Activated T-helper 17 cell treated with anti-CD3 and anti-CD28 coated beads, Interleukin-2, amount 50 U/mL, for 72 hours (primary cell): ENCODE measurements around the gene CFAP161. TPM values are rescaled to one million over a fixed set of nuclear protein-coding genes. Genes with fewer than 3 reads are reported as not detected.
"Not testable (repeated sequence)": the region's sequence is repeated elsewhere in the genome, so short reads cannot be mapped to it uniquely, and the experiment has no call there.

Source experiments
- ATAC-seq: fragments of 150-1000 bp; cut with Tn5 transposase; replicated peaks from 2 replicates; pipeline ENCODE4 v1.10.0; 2021; ENCODE audit warnings: mild to moderate bottlenecking, moderate library complexity
- H3K27ac Mint-ChIP-seq: one replicate; pipeline ENCODE4 v1.8.0; 2022; ENCODE audit warnings: mixed read lengths
- H3K27me3 Mint-ChIP-seq: one replicate; pipeline ENCODE4 v1.8.0; 2022; ENCODE audit warnings: mixed read lengths
- H3K36me3 Mint-ChIP-seq: one replicate; pipeline ENCODE4 v1.8.0; 2022; ENCODE audit warnings: low read depth, mild to moderate bottlenecking, mixed read lengths
- H3K4me1 Mint-ChIP-seq: one replicate; pipeline ENCODE4 v1.8.0; 2022; ENCODE audit warnings: mixed read lengths
- H3K4me3 Mint-ChIP-seq: one replicate; pipeline ENCODE4 v1.8.0; 2022; ENCODE audit warnings: mild to moderate bottlenecking, mixed read lengths
- H3K9me3 Mint-ChIP-seq: one replicate; pipeline ENCODE4 v1.8.0; 2022; ENCODE audit warnings: mixed read lengths
- total RNA-seq, 2 donors: library from RNA; stranded (reverse); gene quantifications; one replicate each; pipeline ENCODE4 v1.2.3, GENCODE V29; 2022

The CFAP161 gene
- total RNA-seq, 2 donors from 2014 or later: 0.15 TPM; not detected in 1

DNA sequence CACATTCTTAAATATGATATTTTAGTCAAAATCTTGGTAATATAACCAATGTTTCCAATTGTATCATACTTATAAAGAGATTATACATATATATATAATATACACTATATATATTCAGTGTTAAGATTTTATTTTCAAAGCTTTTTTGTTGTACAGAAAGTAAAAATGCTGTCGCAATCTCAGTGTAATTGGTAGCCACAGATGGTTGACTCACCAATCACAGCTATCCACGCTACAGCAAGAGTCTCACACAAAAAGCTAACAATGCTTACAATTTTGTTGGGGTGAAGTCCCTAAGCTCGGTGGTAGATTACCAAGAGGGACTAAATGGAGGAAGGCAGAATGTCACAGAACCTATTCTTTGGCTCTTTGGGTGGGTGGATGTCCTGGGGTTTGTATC, 16.9 kb upstream of the CFAP161 start:
- Mint-ChIP-seq H3K27me3 (peaks cover 29% of the 10 kb centered on the region), H3K9me3 (no peaks in the 10 kb centered on the region), H3K4me1 (no peaks in the 10 kb centered on the region), H3K4me3 (no peak overlapping the region), H3K36me3 (no peaks in the 10 kb centered on the region), H3K27ac (no peak overlapping the region)
- no peak for ATAC-seq

DNA sequence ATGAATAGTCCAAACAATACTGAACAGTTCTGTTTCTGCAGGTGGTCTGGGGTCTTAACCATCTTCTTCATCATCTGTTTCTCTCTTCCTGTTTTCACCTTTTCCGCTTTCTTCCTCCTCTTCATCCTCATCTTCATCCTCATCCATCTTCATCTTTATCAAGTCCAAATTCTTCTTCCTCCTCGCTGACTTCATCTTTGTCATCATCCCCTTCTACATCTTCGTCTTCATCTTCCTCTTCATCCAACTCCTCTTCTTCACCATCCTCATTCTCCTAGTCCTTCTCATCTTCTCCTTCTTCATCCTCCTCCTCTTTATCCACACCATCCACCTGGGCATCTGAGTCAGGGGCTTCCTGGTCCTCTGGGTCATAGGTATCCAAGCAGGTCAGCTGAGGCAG, 16.5 kb upstream of the CFAP161 start:
- Mint-ChIP-seq H3K4me3 (no peak overlapping the region), H3K27me3 (peaks cover 30% of the 10 kb centered on the region), H3K27ac (no peak overlapping the region), H3K4me1 (no peaks in the 10 kb centered on the region), H3K36me3 (no peaks in the 10 kb centered on the region), H3K9me3 (no peaks in the 10 kb centered on the region)
- no peak for ATAC-seq

- Mint-ChIP-seq H3K9me3 (no peaks in the 10 kb centered on the region), H3K27ac (no peak overlapping the region), H3K4me1 (no peaks in the 10 kb centered on the region), H3K4me3 (no peak overlapping the region), H3K36me3 (no peaks in the 10 kb centered on the region), H3K27me3 (peaks cover 36% of the 10 kb centered on the region)
- no peak for ATAC-seq
Observed at GRCh38 chr15:81118361-81118760, 15.7 kb upstream of the CFAP161 start.

GRCh38 chr15:81120069-81120468, 14.0 kb upstream of the CFAP161 start:
- ATAC-seq: no peak
- Mint-ChIP-seq H3K4me3 (no peak overlapping the region), H3K9me3 (no peaks in the 10 kb centered on the region), H3K27ac (no peak overlapping the region), H3K36me3 (no peaks in the 10 kb centered on the region), H3K4me1 (no peaks in the 10 kb centered on the region), H3K27me3 (peaks cover 38% of the 10 kb centered on the region)

- Mint-ChIP-seq H3K4me3 (no peak overlapping the region), H3K27ac (no peak overlapping the region), H3K36me3 (no peaks in the 10 kb centered on the region), H3K27me3 (peaks cover 46% of the 10 kb centered on the region), H3K9me3 (no peaks in the 10 kb centered on the region), H3K4me1 (no peaks in the 10 kb centered on the region)
- no peak for ATAC-seq
Observed at GRCh38 chr15:81126892-81127291, 7.2 kb upstream of the CFAP161 start.

- H3K27ac Mint-ChIP-seq, H3K9me3 Mint-ChIP-seq, H3K4me3 Mint-ChIP-seq, ATAC-seq, H3K36me3 Mint-ChIP-seq, H3K4me1 Mint-ChIP-seq: not testable (repeated sequence)
- peaks cover 22% of the 10 kb centered on the region for H3K27me3 Mint-ChIP-seq
Observed at GRCh38 chr15:81141478-81141877, 7.4 kb downstream of the CFAP161 start.

DNA sequence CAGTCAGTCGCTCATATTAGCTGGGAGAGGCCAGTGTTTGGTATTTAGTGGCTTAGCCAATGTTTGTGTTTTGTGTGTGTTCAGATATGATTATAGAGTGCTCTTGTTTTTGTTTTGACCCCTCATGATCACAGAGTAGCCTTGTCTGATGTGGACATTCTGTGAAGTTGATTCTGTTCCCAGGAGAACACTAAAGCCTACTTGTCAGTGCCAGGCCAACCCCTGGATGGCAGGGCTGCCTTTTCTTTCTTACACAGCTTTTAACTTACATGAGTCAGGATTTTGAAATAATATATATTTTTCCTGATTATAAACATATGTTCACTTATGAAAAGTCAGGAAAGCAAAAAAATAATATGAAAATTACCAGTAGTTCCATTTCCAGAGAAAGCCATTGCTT, 11.9 kb downstream of the CFAP161 start:
- Mint-ChIP-seq H3K4me1 (no peaks in the 10 kb centered on the region), H3K9me3 (no peaks in the 10 kb centered on the region), H3K36me3 (no peaks in the 10 kb centered on the region), H3K27ac (no peak overlapping the region), H3K4me3 (no peak overlapping the region), H3K27me3 (peaks cover 10% of the 10 kb centered on the region)
- ATAC-seq: no peak

GRCh38 chr15:81146466-81146865, 12.4 kb downstream of the CFAP161 start:
- no peak overlapping the region for H3K27ac Mint-ChIP-seq

DNA sequence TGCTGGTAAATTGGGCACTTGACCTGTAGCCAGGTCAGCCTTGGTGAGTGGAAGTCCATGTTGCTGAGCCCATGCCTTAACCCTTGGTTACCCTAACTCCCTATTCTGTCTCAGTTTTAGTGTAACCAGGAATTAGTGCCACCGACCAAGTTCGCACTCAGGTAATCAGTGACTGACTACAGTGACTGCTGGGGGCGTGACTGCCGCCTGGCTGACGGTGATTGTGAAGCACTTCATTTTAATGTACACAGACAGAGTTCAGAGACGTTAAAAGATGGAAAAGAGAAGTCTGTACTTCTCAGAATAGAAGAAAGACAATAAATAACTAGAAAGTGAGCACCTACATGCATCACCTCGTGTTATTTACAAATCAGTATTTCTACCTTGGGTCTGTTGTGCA, 17.3 kb downstream of the CFAP161 start:
- ATAC-seq: no peak
- Mint-ChIP-seq H3K9me3 (no peaks in the 10 kb centered on the region), H3K27me3 (no peaks in the 10 kb centered on the region), H3K4me3 (no peak overlapping the region), H3K4me1 (no peaks in the 10 kb centered on the region), H3K36me3 (no peaks in the 10 kb centered on the region), H3K27ac (no peak overlapping the region)

More at GRCh38 chr15:81146466-81146865, 12.4 kb downstream of the CFAP161 start:
- Mint-ChIP-seq H3K9me3 (no peaks in the 10 kb centered on the region), H3K36me3 (no peaks in the 10 kb centered on the region), H3K27me3 (peaks cover 10% of the 10 kb centered on the region), H3K4me3 (no peak overlapping the region), H3K4me1 (no peaks in the 10 kb centered on the region)
- no peak for ATAC-seq

DNA sequence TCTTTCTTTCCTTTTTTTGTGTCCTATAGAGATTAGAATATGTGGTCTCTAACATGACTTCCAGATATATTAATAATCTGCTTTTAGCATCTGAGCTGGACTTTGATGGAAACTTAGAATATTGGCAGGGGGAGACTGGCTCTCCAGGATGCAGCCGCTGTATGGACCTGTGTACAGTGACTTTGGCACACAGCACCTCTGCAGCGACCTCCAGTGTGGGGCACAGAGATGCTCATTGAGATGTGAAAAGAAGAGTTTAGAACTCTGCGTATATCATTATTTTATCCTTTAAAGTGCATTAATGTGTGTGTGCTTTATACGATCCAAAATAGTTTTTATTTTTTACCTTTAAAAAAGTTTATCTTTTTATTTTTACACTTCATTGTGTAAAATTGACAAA, 18.3 kb downstream of the CFAP161 start:
- no peaks in the 10 kb centered on the region for H3K4me1 Mint-ChIP-seq
- no peak for ATAC-seq
- H3K9me3 Mint-ChIP-seq: no peaks in the 10 kb centered on the region
- H3K27ac Mint-ChIP-seq: no peak overlapping the region
- H3K27me3 Mint-ChIP-seq: no peaks in the 10 kb centered on the region
- no peaks in the 10 kb centered on the region for H3K36me3 Mint-ChIP-seq
- H3K4me3 Mint-ChIP-seq: no peak overlapping the region

DNA sequence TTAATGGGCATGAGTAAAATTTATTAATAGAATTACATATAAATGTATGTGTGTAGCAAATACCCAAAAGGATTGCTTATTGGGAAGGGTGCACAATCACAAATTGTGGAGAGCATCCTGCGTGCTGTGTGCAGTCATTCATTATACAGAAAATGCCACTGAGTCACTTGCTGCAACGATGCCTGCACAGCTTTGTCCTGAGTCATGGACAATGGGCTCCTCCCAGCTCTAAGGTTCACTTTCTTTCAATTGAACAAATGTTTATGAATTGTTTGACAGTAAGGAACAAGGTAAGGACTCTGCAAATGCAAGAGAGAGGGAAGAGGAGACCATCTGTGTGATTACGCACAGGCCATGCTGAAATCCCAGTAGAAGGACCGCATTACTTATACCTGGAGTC, 18.7 kb downstream of the CFAP161 start:
- Mint-ChIP-seq H3K27me3 (no peaks in the 10 kb centered on the region), H3K36me3 (no peaks in the 10 kb centered on the region), H3K9me3 (no peaks in the 10 kb centered on the region), H3K4me1 (no peaks in the 10 kb centered on the region), H3K4me3 (no peak overlapping the region), H3K27ac (no peak overlapping the region)
- ATAC-seq: no peak

- H3K27me3 Mint-ChIP-seq: no peaks in the 10 kb centered on the region
- H3K9me3 Mint-ChIP-seq: no peaks in the 10 kb centered on the region
- no peak for ATAC-seq
- no peak overlapping the region for H3K4me3 Mint-ChIP-seq
- no peak overlapping the region for H3K27ac Mint-ChIP-seq
- H3K4me1 Mint-ChIP-seq: no peaks in the 10 kb centered on the region
- no peaks in the 10 kb centered on the region for H3K36me3 Mint-ChIP-seq
Observed at GRCh38 chr15:81155375-81156218, 21.5 kb downstream of the CFAP161 start.

GRCh38 chr15:81156324-81156723, 22.3 kb downstream of the CFAP161 start:
- ATAC-seq: no peak
- no peaks in the 10 kb centered on the region for H3K36me3 Mint-ChIP-seq
- H3K4me3 Mint-ChIP-seq: no peak overlapping the region
- H3K27me3 Mint-ChIP-seq: no peaks in the 10 kb centered on the region
- H3K4me1 Mint-ChIP-seq: peaks cover 6% of the 10 kb centered on the region
- no peak overlapping the region for H3K27ac Mint-ChIP-seq
- H3K9me3 Mint-ChIP-seq: no peaks in the 10 kb centered on the region

- H3K36me3 Mint-ChIP-seq: no peaks in the 10 kb centered on the region
- no peak overlapping the region for H3K4me3 Mint-ChIP-seq
- H3K9me3 Mint-ChIP-seq: no peaks in the 10 kb centered on the region
- H3K27ac Mint-ChIP-seq: no peak overlapping the region
- H3K4me1 Mint-ChIP-seq: peaks cover 17% of the 10 kb centered on the region
- H3K27me3 Mint-ChIP-seq: peaks cover 2% of the 10 kb centered on the region
- ATAC-seq: no peak
Observed at GRCh38 chr15:81157195-81157938, 23.3 kb downstream of the CFAP161 start.

- H3K4me1 Mint-ChIP-seq: peaks cover 20% of the 10 kb centered on the region
Observed at GRCh38 chr15:81157939-81158223, 23.8 kb downstream of the CFAP161 start.

More at GRCh38 chr15:81157939-81158223, 23.8 kb downstream of the CFAP161 start:
- Mint-ChIP-seq H3K27ac (no peak overlapping the region), H3K27me3 (peaks cover 5% of the 10 kb centered on the region), H3K4me3 (no peak overlapping the region), H3K36me3 (no peaks in the 10 kb centered on the region), H3K9me3 (no peaks in the 10 kb centered on the region)
- ATAC-seq: no peak
